Liver (tissue), 9 donors: ENCODE measurements around the gene ATP5F1D. TPM values are rescaled to one million over a fixed set of nuclear protein-coding genes. Genes with fewer than 3 reads are reported as not detected.

Source experiments
- DNase-seq: peaks from one replicate; pipeline ENCODE4 v3.0.0-alpha.2; 2017; ENCODE audit warnings: low spot score
- H3K27ac ChIP-seq, 2 donors: one replicate each; pipeline ENCODE4 v1.7.0; 2013; ENCODE audit warnings: inconsistent platforms in 2 of 2, low read length in 2 of 2, control low read depth in 1 of 2, low read depth in 1 of 2, mild to moderate bottlenecking in 1 of 2
- H3K27me3 ChIP-seq, 4 donors: one replicate each; pipeline versions ENCODE4 v1.6.1 to v1.7.0; 2013; ENCODE audit warnings: low read length in 3 of 4, inconsistent platforms in 1 of 4, mild to moderate bottlenecking in 1 of 4, moderate library complexity in 1 of 4; ENCODE audit not compliant: control insufficient read depth in 4 of 4, insufficient read depth in 4 of 4
- H3K36me3 ChIP-seq, 4 donors: one replicate each; pipeline versions ENCODE4 v1.6.1 to v1.7.0; 2013; ENCODE audit warnings: low read length in 3 of 4, mild to moderate bottlenecking in 3 of 4, low read depth in 1 of 4, moderate library complexity in 1 of 4; ENCODE audit not compliant: control insufficient read depth in 4 of 4, insufficient read depth in 3 of 4
- H3K4me1 ChIP-seq, 4 donors: one replicate each; pipeline versions ENCODE4 v1.6.1 to v1.7.0; 2013; ENCODE audit warnings: low read length in 3 of 4, mild to moderate bottlenecking in 3 of 4, moderate library complexity in 1 of 4; ENCODE audit not compliant: control insufficient read depth in 4 of 4, insufficient read depth in 4 of 4
- H3K4me3 ChIP-seq, 3 donors: one replicate each; pipeline versions ENCODE4 v1.6.1 to v1.7.0; 2013; ENCODE audit warnings: low read length in 3 of 3, control low read depth in 1 of 3, low read depth in 1 of 3, mild to moderate bottlenecking in 1 of 3
- H3K9ac ChIP-seq, 2 donors: one replicate each; pipeline ENCODE4 v1.7.0; 2013; ENCODE audit warnings: low read length in 2 of 2, mild to moderate bottlenecking in 2 of 2, moderate library complexity in 2 of 2, control low read depth in 1 of 2, low read depth in 1 of 2
- H3K9me3 ChIP-seq, 4 donors: one replicate each; pipeline versions ENCODE4 v1.6.1 to v1.7.0; 2013; ENCODE audit warnings: low read length in 3 of 4; ENCODE audit not compliant: control insufficient read depth in 4 of 4
- EGR1 ChIP-seq, 2 donors: IDR thresholded peaks; 2 replicates each; pipeline ENCODE4 v1.6.1; 2016 to 2018; ENCODE audit warnings: antibody characterized with exemption in 2 of 2, low read depth in 2 of 2
- FOXA1 ChIP-seq: IDR thresholded peaks from 2 replicates; pipeline ENCODE4 v1.6.1; 2016; ENCODE audit warnings: antibody characterized with exemption
- FOXA2 ChIP-seq: IDR thresholded peaks from 2 replicates; pipeline ENCODE4 v1.6.1; 2016; ENCODE audit warnings: antibody characterized with exemption
- GABPA ChIP-seq, 2 donors: IDR thresholded peaks in 1 of 2; conservative IDR thresholded peaks in 1 of 2; 2 replicates each; pipeline ENCODE4 v1.6.1; 2016; ENCODE audit warnings: antibody characterized with exemption in 2 of 2, mild to moderate bottlenecking in 1 of 2, moderate library complexity in 1 of 2
- HNF4A ChIP-seq, 2 donors: conservative IDR thresholded peaks; 2 replicates each; pipeline ENCODE4 v1.6.1; 2016; ENCODE audit warnings: antibody characterized with exemption in 2 of 2, mild to moderate bottlenecking in 2 of 2
- HNF4G ChIP-seq: IDR thresholded peaks from 2 replicates; pipeline ENCODE4 v1.6.1; 2016; ENCODE audit warnings: antibody characterized with exemption
- JUND ChIP-seq, 2 donors: IDR thresholded peaks; 2 replicates each; pipeline ENCODE4 v1.6.1; 2016; ENCODE audit warnings: antibody characterized with exemption in 2 of 2
- NR2F2 ChIP-seq: IDR thresholded peaks from 2 replicates; pipeline ENCODE4 v1.6.1; 2016; ENCODE audit warnings: antibody characterized with exemption
- RAD21 ChIP-seq, 2 donors: IDR thresholded peaks; 2 replicates each; pipeline ENCODE4 v1.6.1; 2016; ENCODE audit warnings: antibody characterized with exemption in 2 of 2, mild to moderate bottlenecking in 2 of 2
- SP1 ChIP-seq: IDR thresholded peaks from 2 replicates; pipeline ENCODE4 v1.6.1; 2018; ENCODE audit warnings: antibody characterized with exemption, mild to moderate bottlenecking
- YY1 ChIP-seq: IDR thresholded peaks from 2 replicates; pipeline ENCODE4 v1.6.1; 2016; ENCODE audit warnings: antibody characterized with exemption, mild to moderate bottlenecking
- WGBS: extraction: QIAGEN DNeasy Blood & Tissue Kit; methylation state at CpG from one replicate; pipeline ENCODE4 v1.1.7; 2013; 5-methylcytosine and 5-hydroxymethylcytosine counted together
- polyA plus RNA-seq, 2 donors: library from polyadenylated mRNA; stranded (reverse) in 1 of 2; unstranded in 1 of 2; fragments of 200-250 nt in 1 of 2; fragments of >200 nt in 1 of 2; fragmentation: Nextera tagmentation in 1 of 2; extraction: Ambion mirVana in 1 of 2; gene quantifications; one replicate each; pipeline versions ENCODE4 v1.2.1 to v1.2.3, GENCODE V29; 2013 to 2015
- total RNA-seq, 2 donors: library from RNA; depleted of rRNA; stranded (reverse); fragments of >200 nt; gene quantifications; one replicate each; pipeline ENCODE4 v1.2.3, GENCODE V29; 2014
- TF ChIP-seq, protein P1 (sequence below): IDR thresholded peaks from 2 replicates; pipeline ENCODE4 v1.6.1; 2016; ENCODE audit warnings: antibody characterized with exemption
- TF ChIP-seq, protein P2 (sequence below): fragments of 150-350 bp; IDR thresholded peaks from 2 replicates; pipeline ENCODE4 v1.5.1; 2017; ENCODE audit warnings: improper control_type of control experiment, low read depth, low read length; ENCODE audit not compliant: missing input control
- TF ChIP-seq, protein P3 (sequence below): IDR thresholded peaks from 2 replicates; pipeline ENCODE4 v1.6.1; 2016; ENCODE audit warnings: antibody characterized with exemption, mild to moderate bottlenecking
- TF ChIP-seq, protein P4 (sequence below): IDR thresholded peaks from 2 replicates; pipeline ENCODE4 v1.6.1; 2016; ENCODE audit warnings: antibody characterized with exemption
- donor health status: healthy.
- donor health status: healthy.
- donor health status: healthy.
- donor health status: healthy.
- donor health status: healthy.

ATP5F1D gene
- total and polyA plus RNA-seq, 4 donors: 20.2 to 315 (median 145) TPM

DNA sequence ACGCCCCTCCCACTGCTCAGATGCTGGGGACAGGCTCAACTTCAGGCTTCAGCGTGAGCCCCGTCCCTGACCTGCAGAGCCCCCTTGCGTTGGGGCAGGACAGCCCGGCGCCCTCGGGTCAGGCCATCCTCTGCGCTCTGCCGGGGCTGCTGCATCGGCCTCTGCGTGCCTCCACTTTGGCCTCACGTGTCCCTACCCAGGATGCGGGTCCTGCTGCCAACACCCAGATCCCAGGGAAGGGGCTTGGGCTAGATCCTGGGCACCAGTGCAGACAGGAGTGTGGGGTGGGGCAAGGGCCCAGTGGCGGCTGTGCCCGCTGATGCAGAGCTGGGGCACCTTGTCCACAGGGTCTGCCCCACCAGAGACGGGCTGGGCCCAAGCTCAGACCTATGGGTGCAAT is 16.7 kb upstream of the ATP5F1D start:
- TF ChIP-seq, protein P1, sequence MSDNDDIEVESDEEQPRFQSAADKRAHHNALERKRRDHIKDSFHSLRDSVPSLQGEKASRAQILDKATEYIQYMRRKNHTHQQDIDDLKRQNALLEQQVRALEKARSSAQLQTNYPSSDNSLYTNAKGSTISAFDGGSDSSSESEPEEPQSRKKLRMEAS: no peak
- TF ChIP-seq JUND (IDR thresholded peaks at IDR 0.05) (no peak), FOXA1 (no peak), YY1 (no peak), HNF4G (no peak)
- H3K4me3 ChIP-seq: no peak overlapping the region
- H3K27me3 ChIP-seq: no peaks in the 10 kb centered on the region
- no peak overlapping the region for H3K9ac ChIP-seq
- H3K27ac ChIP-seq: no peak overlapping the region
- H3K9me3 ChIP-seq: no peaks in the 10 kb centered on the region
- H3K4me1 ChIP-seq: peaks cover 0 to 5% (median 3%) of the 10 kb centered on the region in 4 donors
- H3K36me3 ChIP-seq: peaks cover 0 to 33% (median 14%) of the 10 kb centered on the region in 4 donors
- no peak for DNase-seq
- 94% methylated on average over 16 of the region's 16 CpGs for WGBS

DNA sequence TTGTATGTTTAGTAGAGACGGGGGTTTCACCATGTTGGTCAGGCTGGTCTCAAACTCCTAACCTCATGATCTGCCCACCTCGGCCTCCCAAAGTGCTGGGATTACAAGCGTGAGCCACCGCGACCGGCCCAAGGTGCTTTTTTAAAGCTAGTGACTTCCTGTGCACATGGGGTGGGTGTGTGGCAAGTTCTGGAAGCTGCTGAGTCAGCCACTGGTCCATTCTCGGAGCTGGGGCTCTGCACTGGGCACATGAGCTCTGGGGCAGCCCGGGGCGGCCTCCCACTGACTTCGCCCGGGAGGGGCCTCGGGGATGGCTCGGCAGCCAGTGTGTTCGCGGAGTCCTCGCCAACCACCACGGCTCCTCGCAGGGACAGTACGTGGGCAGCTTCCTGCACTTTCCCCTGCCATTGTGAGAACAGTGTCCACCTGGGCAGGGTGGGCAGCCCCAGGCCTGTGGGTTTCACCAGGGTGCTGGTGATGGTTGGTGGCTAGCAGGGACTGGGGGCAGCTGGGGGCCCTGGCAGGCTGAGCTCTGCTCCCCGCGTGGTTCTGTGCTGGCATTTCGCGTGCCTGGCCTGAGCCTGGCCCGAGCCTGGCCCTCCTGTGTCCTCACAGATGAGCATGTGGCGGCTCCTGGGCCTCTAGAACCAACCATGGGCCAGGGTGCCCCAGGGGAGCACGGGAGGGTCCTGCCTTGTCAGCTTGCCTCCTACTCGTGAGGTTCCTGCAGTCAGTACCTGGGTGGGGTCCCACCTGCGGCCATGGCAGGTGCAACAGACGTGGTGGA is 15.9 kb upstream of the ATP5F1D start:
- H3K9ac ChIP-seq: no peak overlapping the region
- H3K27ac ChIP-seq: no peak overlapping the region
- H3K9me3 ChIP-seq: no peaks in the 10 kb centered on the region
- no peaks in the 10 kb centered on the region for H3K27me3 ChIP-seq
- no peak for DNase-seq
- peaks cover 0 to 5% (median 3%) of the 10 kb centered on the region in 4 donors for H3K4me1 ChIP-seq
- TF ChIP-seq JUND (IDR thresholded peaks at IDR 0.05): no peak
- no peak for TF ChIP-seq HNF4G
- TF ChIP-seq, protein P2, sequence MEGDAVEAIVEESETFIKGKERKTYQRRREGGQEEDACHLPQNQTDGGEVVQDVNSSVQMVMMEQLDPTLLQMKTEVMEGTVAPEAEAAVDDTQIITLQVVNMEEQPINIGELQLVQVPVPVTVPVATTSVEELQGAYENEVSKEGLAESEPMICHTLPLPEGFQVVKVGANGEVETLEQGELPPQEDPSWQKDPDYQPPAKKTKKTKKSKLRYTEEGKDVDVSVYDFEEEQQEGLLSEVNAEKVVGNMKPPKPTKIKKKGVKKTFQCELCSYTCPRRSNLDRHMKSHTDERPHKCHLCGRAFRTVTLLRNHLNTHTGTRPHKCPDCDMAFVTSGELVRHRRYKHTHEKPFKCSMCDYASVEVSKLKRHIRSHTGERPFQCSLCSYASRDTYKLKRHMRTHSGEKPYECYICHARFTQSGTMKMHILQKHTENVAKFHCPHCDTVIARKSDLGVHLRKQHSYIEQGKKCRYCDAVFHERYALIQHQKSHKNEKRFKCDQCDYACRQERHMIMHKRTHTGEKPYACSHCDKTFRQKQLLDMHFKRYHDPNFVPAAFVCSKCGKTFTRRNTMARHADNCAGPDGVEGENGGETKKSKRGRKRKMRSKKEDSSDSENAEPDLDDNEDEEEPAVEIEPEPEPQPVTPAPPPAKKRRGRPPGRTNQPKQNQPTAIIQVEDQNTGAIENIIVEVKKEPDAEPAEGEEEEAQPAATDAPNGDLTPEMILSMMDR: no peak
- TF ChIP-seq FOXA2: no peak
- TF ChIP-seq, protein P3, sequence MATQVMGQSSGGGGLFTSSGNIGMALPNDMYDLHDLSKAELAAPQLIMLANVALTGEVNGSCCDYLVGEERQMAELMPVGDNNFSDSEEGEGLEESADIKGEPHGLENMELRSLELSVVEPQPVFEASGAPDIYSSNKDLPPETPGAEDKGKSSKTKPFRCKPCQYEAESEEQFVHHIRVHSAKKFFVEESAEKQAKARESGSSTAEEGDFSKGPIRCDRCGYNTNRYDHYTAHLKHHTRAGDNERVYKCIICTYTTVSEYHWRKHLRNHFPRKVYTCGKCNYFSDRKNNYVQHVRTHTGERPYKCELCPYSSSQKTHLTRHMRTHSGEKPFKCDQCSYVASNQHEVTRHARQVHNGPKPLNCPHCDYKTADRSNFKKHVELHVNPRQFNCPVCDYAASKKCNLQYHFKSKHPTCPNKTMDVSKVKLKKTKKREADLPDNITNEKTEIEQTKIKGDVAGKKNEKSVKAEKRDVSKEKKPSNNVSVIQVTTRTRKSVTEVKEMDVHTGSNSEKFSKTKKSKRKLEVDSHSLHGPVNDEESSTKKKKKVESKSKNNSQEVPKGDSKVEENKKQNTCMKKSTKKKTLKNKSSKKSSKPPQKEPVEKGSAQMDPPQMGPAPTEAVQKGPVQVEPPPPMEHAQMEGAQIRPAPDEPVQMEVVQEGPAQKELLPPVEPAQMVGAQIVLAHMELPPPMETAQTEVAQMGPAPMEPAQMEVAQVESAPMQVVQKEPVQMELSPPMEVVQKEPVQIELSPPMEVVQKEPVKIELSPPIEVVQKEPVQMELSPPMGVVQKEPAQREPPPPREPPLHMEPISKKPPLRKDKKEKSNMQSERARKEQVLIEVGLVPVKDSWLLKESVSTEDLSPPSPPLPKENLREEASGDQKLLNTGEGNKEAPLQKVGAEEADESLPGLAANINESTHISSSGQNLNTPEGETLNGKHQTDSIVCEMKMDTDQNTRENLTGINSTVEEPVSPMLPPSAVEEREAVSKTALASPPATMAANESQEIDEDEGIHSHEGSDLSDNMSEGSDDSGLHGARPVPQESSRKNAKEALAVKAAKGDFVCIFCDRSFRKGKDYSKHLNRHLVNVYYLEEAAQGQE: no peak
- TF ChIP-seq RAD21 (IDR thresholded peaks at IDR 0.05): no peak
- TF ChIP-seq YY1: no peak
- TF ChIP-seq HNF4A (conservative IDR thresholded peaks at IDR 0.05): no peak
- TF ChIP-seq, protein P1: no peak
- H3K4me3 ChIP-seq: no peak overlapping the region
- 91% methylated on average over 29 of the region's 29 CpGs for WGBS
- peaks cover 0 to 29% (median 13%) of the 10 kb centered on the region in 4 donors for H3K36me3 ChIP-seq

DNA sequence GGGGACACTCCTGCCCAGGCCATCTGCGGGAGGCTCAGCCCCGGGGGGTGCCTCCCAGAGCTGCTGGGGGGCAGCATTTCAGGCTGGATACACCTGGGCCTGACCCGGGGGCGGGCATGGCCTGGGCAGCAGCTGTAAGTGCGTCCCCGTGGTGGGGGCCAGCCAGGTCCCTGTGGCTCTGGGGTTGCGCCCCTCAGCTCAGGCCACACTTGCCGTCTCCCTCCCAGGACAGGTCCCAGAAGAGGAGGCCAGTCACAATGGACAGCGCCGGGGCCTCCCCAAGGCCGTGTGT is 15.4 kb upstream of the ATP5F1D start:
- Histone ChIP-seq H3K36me3 (peaks cover 0 to 25% (median 8%) of the 10 kb centered on the region in 4 donors), H3K27me3 (no peaks in the 10 kb centered on the region), H3K9me3 (no peaks in the 10 kb centered on the region), H3K4me3 (no peak overlapping the region), H3K4me1 (peaks cover 0 to 5% (median 3%) of the 10 kb centered on the region in 4 donors), H3K9ac (no peak overlapping the region), H3K27ac (no peak overlapping the region)
- DNase-seq: no peak
- TF ChIP-seq YY1: no peak
- TF ChIP-seq EGR1 (IDR thresholded peaks at IDR 0.05; ENCODE audit: low read depth in 2 of 2): no peak
- TF ChIP-seq, protein P3: no peak
- no peak for TF ChIP-seq JUND (IDR thresholded peaks at IDR 0.05)
- TF ChIP-seq RAD21 (IDR thresholded peaks at IDR 0.05): no peak
- no peak for TF ChIP-seq NR2F2
- no peak for TF ChIP-seq FOXA2
- TF ChIP-seq, protein P4, sequence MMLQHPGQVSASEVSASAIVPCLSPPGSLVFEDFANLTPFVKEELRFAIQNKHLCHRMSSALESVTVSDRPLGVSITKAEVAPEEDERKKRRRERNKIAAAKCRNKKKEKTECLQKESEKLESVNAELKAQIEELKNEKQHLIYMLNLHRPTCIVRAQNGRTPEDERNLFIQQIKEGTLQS: no peak
- TF ChIP-seq GABPA (IDR thresholded peaks at IDR 0.05 in 1 of 2, conservative IDR thresholded peaks at IDR 0.05 in 1 of 2): no peak
- no peak for TF ChIP-seq SP1
- TF ChIP-seq HNF4G: no peak
- WGBS: 97% methylated on average over 11 of the region's 11 CpGs
